ENCODE data around the gene PTPN11. TPM values are rescaled to one million over a fixed set of nuclear protein-coding genes. Genes with fewer than 3 reads are reported as not detected.

PTPN11 gene
- total and polyA plus RNA-seq, 2 of the 8 experiments (the other 6 are each of a cell fraction or from before 2014, with no cell fraction given), result 28.3 to 133 TPM

GRCh38 chr12:112466011-112466422 is 47.3 kb downstream of the PTPN11 start (continued):
- TF ChIP-seq, protein P1, sequence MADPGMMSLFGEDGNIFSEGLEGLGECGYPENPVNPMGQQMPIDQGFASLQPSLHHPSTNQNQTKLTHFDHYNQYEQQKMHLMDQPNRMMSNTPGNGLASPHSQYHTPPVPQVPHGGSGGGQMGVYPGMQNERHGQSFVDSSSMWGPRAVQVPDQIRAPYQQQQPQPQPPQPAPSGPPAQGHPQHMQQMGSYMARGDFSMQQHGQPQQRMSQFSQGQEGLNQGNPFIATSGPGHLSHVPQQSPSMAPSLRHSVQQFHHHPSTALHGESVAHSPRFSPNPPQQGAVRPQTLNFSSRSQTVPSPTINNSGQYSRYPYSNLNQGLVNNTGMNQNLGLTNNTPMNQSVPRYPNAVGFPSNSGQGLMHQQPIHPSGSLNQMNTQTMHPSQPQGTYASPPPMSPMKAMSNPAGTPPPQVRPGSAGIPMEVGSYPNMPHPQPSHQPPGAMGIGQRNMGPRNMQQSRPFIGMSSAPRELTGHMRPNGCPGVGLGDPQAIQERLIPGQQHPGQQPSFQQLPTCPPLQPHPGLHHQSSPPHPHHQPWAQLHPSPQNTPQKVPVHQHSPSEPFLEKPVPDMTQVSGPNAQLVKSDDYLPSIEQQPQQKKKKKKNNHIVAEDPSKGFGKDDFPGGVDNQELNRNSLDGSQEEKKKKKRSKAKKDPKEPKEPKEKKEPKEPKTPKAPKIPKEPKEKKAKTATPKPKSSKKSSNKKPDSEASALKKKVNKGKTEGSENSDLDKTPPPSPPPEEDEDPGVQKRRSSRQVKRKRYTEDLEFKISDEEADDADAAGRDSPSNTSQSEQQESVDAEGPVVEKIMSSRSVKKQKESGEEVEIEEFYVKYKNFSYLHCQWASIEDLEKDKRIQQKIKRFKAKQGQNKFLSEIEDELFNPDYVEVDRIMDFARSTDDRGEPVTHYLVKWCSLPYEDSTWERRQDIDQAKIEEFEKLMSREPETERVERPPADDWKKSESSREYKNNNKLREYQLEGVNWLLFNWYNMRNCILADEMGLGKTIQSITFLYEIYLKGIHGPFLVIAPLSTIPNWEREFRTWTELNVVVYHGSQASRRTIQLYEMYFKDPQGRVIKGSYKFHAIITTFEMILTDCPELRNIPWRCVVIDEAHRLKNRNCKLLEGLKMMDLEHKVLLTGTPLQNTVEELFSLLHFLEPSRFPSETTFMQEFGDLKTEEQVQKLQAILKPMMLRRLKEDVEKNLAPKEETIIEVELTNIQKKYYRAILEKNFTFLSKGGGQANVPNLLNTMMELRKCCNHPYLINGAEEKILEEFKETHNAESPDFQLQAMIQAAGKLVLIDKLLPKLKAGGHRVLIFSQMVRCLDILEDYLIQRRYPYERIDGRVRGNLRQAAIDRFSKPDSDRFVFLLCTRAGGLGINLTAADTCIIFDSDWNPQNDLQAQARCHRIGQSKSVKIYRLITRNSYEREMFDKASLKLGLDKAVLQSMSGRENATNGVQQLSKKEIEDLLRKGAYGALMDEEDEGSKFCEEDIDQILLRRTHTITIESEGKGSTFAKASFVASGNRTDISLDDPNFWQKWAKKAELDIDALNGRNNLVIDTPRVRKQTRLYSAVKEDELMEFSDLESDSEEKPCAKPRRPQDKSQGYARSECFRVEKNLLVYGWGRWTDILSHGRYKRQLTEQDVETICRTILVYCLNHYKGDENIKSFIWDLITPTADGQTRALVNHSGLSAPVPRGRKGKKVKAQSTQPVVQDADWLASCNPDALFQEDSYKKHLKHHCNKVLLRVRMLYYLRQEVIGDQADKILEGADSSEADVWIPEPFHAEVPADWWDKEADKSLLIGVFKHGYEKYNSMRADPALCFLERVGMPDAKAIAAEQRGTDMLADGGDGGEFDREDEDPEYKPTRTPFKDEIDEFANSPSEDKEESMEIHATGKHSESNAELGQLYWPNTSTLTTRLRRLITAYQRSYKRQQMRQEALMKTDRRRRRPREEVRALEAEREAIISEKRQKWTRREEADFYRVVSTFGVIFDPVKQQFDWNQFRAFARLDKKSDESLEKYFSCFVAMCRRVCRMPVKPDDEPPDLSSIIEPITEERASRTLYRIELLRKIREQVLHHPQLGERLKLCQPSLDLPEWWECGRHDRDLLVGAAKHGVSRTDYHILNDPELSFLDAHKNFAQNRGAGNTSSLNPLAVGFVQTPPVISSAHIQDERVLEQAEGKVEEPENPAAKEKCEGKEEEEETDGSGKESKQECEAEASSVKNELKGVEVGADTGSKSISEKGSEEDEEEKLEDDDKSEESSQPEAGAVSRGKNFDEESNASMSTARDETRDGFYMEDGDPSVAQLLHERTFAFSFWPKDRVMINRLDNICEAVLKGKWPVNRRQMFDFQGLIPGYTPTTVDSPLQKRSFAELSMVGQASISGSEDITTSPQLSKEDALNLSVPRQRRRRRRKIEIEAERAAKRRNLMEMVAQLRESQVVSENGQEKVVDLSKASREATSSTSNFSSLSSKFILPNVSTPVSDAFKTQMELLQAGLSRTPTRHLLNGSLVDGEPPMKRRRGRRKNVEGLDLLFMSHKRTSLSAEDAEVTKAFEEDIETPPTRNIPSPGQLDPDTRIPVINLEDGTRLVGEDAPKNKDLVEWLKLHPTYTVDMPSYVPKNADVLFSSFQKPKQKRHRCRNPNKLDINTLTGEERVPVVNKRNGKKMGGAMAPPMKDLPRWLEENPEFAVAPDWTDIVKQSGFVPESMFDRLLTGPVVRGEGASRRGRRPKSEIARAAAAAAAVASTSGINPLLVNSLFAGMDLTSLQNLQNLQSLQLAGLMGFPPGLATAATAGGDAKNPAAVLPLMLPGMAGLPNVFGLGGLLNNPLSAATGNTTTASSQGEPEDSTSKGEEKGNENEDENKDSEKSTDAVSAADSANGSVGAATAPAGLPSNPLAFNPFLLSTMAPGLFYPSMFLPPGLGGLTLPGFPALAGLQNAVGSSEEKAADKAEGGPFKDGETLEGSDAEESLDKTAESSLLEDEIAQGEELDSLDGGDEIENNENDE (IDR thresholded peaks at IDR 0.05; ENCODE audit: insufficient replicate concordance, low read length), result no peak
- TF ChIP-seq, protein P2, sequence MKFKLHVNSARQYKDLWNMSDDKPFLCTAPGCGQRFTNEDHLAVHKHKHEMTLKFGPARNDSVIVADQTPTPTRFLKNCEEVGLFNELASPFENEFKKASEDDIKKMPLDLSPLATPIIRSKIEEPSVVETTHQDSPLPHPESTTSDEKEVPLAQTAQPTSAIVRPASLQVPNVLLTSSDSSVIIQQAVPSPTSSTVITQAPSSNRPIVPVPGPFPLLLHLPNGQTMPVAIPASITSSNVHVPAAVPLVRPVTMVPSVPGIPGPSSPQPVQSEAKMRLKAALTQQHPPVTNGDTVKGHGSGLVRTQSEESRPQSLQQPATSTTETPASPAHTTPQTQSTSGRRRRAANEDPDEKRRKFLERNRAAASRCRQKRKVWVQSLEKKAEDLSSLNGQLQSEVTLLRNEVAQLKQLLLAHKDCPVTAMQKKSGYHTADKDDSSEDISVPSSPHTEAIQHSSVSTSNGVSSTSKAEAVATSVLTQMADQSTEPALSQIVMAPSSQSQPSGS (IDR thresholded peaks at IDR 0.05; ENCODE audit: low read length), result no peak
- TF ChIP-seq YY1 (IDR thresholded peaks at IDR 0.05; ENCODE audit: low read depth, low read length), result no peak
